ENCODE data around the gene PDE4A.

PDE4A gene

GRCh38 chr19:10419200-10419645, 1.1 kb upstream of the PDE4A start:
- TF ChIP-seq FOXP2 (optimal IDR thresholded peaks at IDR 0.05; ENCODE audit: borderline replicate concordance, extremely low read depth, extremely low read length, insufficient read depth) = peak; percentile 6
- TF ChIP-seq POLR2AphosphoS5 (IDR thresholded peaks at IDR 0.05; ENCODE audit: low read depth, low read length) = no peak
- no peak for TF ChIP-seq REST (IDR thresholded peaks at IDR 0.05; ENCODE audit: insufficient read depth in 1 of 2, low read depth in 2 of 2, low read length in 2 of 2)

GRCh38 chr19:10419646-10420443, 493 bp upstream of the PDE4A start:
- TF ChIP-seq FOXP2 (optimal IDR thresholded peaks at IDR 0.05; ENCODE audit: borderline replicate concordance, extremely low read depth, extremely low read length, insufficient read depth) = no peak
- TF ChIP-seq SIN3A (IDR thresholded peaks at IDR 0.05; ENCODE audit: borderline replicate concordance, insufficient read depth, low read length) = peak; percentile 63

GRCh38 chr19:10421240-10422045, 1.1 kb downstream of the PDE4A start:
- TF ChIP-seq REST (IDR thresholded peaks at IDR 0.05; ENCODE audit: insufficient read depth in 1 of 2, low read depth in 2 of 2, low read length in 2 of 2) = no peak
- TF ChIP-seq SIN3A (IDR thresholded peaks at IDR 0.05; ENCODE audit: borderline replicate concordance, insufficient read depth, low read length) = no peak
- no peak for TF ChIP-seq TAF1 (IDR thresholded peaks at IDR 0.05; ENCODE audit: borderline replicate concordance, insufficient read depth, low read length)
- TF ChIP-seq POLR2AphosphoS5 (IDR thresholded peaks at IDR 0.05; ENCODE audit: low read depth, low read length) = no peak
- TF ChIP-seq FOXP2 (optimal IDR thresholded peaks at IDR 0.05; ENCODE audit: borderline replicate concordance, extremely low read depth, extremely low read length, insufficient read depth) = no peak

- TF ChIP-seq SIN3A (IDR thresholded peaks at IDR 0.05; ENCODE audit: borderline replicate concordance, insufficient read depth, low read length) = no peak
- no peak for TF ChIP-seq FOXP2 (optimal IDR thresholded peaks at IDR 0.05; ENCODE audit: borderline replicate concordance, extremely low read depth, extremely low read length, insufficient read depth)
- no peak for TF ChIP-seq TAF1 (IDR thresholded peaks at IDR 0.05; ENCODE audit: borderline replicate concordance, insufficient read depth, low read length)
- no peak for TF ChIP-seq REST (IDR thresholded peaks at IDR 0.05; ENCODE audit: insufficient read depth in 1 of 2, low read depth in 2 of 2, low read length in 2 of 2)
- TF ChIP-seq POLR2AphosphoS5 (IDR thresholded peaks at IDR 0.05; ENCODE audit: low read depth, low read length) = no peak
Observed at GRCh38 chr19:10422046-10422461, 1.7 kb downstream of the PDE4A start.

- no peak for TF ChIP-seq FOXP2 (optimal IDR thresholded peaks at IDR 0.05; ENCODE audit: borderline replicate concordance, extremely low read depth, extremely low read length, insufficient read depth)
Observed at GRCh38 chr19:10422846-10423245, 2.5 kb downstream of the PDE4A start.
